ENCODE data around the gene CDH13. TPM values are rescaled to one million over a fixed set of nuclear protein-coding genes. Genes with fewer than 3 reads are reported as not detected.

The CDH13 gene
- total and polyA plus RNA-seq, 2 of the 8 experiments (the other 6 are each of a cell fraction or from before 2014, with no cell fraction given), result 2.3 to 2.4 TPM

DNA sequence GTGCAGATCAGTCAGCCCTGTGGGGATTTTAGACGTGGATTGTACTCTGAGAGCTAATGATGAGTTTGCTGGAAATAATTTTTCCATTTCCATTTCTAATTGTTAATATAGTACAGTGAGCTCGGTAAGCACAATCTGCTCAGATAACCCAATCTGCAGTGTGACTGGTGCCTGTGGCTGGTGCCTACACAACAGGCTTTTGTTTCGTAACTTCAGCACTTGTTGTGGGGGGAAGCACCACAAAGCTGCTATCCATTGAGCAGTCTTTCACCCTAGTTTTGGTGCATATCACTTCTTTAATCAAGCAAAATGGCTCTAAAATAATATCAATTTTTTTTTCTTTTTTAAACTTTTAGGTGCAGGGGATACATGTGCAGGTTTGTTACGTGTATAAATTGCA, 646.1 kb downstream of the CDH13 start (continued):
- TF ChIP-seq EZH2 (IDR thresholded peaks at IDR 0.05; ENCODE audit: low read depth, low read length, severe bottlenecking), result no peak
- TF ChIP-seq, protein P1, sequence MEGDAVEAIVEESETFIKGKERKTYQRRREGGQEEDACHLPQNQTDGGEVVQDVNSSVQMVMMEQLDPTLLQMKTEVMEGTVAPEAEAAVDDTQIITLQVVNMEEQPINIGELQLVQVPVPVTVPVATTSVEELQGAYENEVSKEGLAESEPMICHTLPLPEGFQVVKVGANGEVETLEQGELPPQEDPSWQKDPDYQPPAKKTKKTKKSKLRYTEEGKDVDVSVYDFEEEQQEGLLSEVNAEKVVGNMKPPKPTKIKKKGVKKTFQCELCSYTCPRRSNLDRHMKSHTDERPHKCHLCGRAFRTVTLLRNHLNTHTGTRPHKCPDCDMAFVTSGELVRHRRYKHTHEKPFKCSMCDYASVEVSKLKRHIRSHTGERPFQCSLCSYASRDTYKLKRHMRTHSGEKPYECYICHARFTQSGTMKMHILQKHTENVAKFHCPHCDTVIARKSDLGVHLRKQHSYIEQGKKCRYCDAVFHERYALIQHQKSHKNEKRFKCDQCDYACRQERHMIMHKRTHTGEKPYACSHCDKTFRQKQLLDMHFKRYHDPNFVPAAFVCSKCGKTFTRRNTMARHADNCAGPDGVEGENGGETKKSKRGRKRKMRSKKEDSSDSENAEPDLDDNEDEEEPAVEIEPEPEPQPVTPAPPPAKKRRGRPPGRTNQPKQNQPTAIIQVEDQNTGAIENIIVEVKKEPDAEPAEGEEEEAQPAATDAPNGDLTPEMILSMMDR (IDR thresholded peaks at IDR 0.05; ENCODE audit: control extremely low read depth in 1 of 3, insufficient read depth in 1 of 3, low read depth in 1 of 3, low read length in 3 of 3), result no peak
- TF ChIP-seq SAP30 (IDR thresholded peaks at IDR 0.05; ENCODE audit: insufficient read depth, insufficient replicate concordance, low read length), result no peak
- no peak for TF ChIP-seq EP300 (IDR thresholded peaks at IDR 0.05; ENCODE audit: borderline replicate concordance in 1 of 2, low read depth in 2 of 2, low read length in 2 of 2)
- no peak for TF ChIP-seq CREB1 (IDR thresholded peaks at IDR 0.05)
- no peak for TF ChIP-seq CBX5 (IDR thresholded peaks at IDR 0.05; ENCODE audit: low read depth, low read length)
